ENCODE measurements around the gene FAM72D. TPM values are rescaled to one million over a fixed set of nuclear protein-coding genes. Genes with fewer than 3 reads are reported as not detected.

The FAM72D gene
- total and polyA plus RNA-seq, 2 donors from 2014 or later (not counting 2 experiments from before 2014, with no cell fraction given) = 2.1 to 4.8 TPM

Other genes with a start within 250 kb of the FAM72D start
- 20.6 and 26.9 TPM in 2 replicates for gene SRGAP2B, start 646 bp upstream of the FAM72D start, total RNA-seq
- gene SRGAP2B, start 646 bp upstream of the FAM72D start, polyA plus RNA-seq = 3.2 and 4.6 TPM in 2 replicates
- not detected in 2 replicates for gene PPIAL4D, start 146.2 kb downstream of the FAM72D start, total RNA-seq
- not detected in 2 replicates for gene PPIAL4D, start 146.2 kb downstream of the FAM72D start, polyA plus RNA-seq